HK-2 (cell line): Measurements from ENCODE around the gene FUT1.
"Not testable (repeated sequence)": the region's sequence is repeated elsewhere in the genome, so short reads cannot be mapped to it uniquely, and the experiment has no call there.

Experiments used
- DNase-seq: peaks from one replicate; pipeline ENCODE4 v3.0.0-alpha.2; 2018; ENCODE audit not compliant: unreplicated experiment

Gene FUT1

DNA sequence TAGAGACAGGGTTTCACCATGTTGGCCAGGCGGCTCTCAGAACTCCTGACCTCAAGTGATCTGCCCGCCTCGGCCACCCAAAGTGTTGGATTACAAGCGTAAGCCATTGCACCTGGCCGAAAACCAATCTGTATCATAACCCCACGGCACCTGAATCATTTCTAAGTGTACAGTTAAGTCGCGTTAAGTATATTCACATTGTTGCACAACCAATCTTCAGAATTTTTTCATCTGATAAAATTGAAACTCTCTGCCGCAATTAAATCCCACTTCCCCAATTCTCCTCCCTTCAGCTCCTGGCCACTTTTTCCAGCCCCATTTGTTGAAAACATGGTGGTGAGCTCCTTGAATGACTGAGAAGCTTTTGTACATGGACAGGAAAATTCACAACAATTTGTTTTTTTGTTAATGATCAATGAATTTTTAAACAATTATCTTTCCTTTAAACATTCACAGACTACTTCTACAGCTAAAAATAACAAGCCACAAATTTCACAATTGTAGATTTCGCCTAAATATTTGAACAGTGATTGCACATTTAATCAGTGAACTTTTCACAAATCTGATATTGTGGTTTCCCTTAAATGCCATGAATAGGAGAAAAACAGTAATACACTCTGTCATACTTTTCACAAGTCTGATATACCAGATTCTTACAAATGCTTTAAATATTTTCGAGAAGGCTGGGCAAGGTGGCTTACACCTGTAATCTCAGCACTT lies 16.7 kb upstream of the FUT1 start:
- DNase-seq = no peak

DNA sequence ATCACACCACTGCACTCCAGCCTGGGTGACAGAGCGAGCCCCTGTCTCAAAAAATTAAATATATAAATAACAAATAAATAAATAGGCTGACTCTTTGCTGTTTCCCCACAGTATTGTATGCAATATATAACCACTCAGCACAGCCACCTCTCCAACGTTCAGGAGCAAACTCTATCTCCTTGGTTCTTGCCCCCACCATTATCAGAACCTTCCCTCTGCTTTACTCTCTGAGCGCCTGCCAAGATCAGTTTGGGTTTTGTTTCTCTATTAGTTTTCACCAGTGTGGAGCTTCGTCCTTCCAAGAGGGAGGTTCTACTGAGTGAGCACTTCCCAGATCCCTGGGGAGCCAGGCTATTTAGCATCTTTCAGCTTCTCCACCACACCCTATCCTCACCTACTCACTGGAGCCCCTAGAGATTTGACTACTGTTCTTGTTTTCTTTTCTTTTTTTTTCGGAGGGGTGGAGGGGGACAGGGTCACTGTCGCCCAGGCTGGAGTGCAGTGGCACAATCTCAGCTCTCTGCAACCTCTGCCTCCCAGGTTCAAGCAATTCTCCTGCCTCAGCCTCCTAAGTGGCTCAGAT lies 15.8 kb upstream of the FUT1 start:
- not testable (repeated sequence) for DNase-seq

DNA sequence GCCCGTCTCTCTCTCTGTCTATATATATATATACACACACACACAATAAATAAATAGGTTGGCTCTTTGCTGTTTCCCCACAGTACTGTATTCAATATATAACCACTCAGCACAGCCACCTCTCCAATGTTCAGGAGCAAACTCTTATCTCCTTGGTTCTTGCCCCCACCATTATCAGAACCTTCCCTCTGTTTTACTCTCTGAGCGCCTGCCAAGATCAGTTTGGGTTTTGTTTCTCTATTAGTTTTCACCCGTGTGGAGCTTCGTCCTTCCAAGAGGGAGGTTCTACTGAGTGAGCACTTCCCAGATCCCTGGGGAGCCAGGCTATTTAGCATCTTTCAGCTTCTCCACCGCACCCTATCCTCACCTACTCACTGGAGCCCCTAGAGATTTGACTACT lies 13.4 kb upstream of the FUT1 start:
- DNase-seq = not testable (repeated sequence)

DNA sequence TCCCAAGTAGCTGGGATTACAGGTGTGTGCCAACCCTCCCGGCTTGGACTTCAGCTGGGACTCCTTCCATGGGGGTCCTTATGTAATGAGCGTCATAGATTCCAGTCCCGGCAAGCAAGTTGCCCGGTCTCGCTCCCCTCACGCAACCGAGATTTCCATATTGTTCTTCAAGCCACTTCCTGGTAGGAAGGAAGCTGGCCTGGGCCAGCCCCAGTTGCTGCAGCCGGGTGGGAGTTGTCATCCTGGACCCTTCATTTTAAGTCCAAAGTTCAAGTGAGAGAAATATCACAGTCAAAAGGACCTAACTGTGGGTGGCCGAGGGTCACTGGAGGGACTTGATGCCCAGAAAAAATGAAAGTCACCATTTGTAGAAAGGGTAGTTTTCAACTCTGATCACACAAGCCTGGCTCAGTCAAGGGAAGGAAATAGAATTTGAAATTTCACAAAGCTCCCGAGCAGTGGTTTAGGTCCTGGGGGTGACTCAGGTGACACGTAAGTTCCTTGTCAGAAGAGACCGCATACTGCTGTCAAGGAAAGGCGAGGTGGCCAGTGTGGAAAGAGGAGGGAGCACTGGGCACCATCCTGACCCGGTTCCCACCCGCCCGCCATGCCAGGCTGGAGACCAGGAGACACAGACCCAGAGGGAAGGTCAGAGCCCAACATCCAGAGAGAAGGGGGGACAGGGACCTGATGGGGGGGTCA lies 8.2 kb upstream of the FUT1 start:
- peak; percentile 21 for DNase-seq

DNA sequence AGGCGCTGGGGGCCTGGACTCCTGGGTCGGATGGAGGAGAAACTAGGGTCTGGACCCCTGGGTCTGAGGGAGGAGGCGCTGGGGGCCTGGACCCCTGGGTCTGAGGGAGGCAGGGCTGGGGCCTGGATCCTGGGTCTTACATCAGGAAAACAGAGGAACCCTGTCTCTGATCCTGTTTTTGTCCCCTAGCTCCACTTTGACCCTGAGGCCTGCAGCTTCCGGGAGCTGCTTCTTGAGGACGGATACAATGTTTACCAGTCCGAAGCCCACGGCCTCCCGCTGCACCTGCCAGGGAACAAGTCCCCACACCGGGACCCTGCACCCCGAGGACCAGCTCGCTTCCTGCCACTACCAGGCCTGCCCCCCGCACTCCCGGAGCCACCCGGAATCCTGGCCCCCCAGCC lies 5.3 kb upstream of the FUT1 start:
- DNase-seq = no peak

DNA sequence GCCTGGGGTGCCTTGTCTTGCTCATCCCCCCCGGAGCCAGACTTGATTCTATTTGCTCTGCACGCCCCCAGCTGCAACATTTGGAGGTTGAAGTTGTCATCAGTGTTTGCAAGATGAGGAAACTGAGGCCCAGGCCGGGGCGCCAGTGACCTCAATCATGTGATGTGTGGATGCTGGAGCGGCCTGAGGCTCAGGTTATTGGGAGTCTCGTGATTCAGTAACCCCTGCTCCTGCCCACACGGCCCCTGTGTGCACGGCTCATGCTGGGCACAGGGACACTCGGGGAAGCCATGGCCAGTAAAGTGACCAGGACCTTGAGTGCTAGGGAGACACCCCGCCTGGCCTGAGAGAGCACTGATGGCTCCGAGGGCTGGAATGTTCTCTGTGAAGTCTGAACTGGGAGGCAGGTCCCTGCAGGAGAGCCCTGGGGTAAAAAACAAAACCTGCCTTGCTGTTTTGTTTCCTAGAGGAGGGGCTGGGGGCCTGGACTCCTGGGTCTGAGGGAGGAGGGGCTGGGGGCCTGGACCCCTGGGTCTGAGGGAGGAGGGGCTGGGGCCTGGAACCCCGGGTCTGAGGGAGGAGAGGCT lies 4.7 kb upstream of the FUT1 start:
- DNase-seq = no peak

DNA sequence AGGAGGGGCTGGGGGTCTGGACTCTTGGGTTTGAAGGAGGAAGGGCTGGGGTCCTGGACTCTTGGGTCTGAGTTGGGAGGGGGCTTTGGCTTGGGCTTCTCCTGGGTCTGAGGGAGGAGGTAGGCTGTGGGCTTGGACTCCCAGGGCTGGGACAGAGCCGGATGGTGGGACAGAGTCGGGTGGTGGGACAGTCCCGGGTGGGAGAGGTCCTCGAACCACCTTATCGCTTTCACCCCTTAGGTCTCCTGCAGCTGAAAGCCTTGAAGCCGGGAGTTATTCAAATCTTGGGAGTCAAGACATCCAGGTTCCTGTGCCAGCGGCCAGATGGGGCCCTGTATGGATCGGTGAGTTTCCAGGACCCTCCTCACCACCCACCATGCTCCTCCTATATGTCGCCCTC lies 4.2 kb upstream of the FUT1 start:
- no peak for DNase-seq

DNA sequence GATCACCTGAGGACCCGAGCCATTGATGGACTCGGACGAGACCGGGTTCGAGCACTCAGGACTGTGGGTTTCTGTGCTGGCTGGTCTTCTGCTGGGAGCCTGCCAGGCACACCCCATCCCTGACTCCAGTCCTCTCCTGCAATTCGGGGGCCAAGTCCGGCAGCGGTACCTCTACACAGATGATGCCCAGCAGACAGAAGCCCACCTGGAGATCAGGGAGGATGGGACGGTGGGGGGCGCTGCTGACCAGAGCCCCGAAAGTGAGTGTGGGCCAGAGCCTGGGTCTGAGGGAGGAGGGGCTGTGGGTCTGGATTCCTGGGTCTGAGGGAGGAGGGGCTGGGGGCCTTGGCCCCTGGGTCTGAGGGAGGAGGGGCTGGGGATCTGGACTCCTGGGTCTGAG lies 3.8 kb upstream of the FUT1 start:
- no peak for DNase-seq

DNA sequence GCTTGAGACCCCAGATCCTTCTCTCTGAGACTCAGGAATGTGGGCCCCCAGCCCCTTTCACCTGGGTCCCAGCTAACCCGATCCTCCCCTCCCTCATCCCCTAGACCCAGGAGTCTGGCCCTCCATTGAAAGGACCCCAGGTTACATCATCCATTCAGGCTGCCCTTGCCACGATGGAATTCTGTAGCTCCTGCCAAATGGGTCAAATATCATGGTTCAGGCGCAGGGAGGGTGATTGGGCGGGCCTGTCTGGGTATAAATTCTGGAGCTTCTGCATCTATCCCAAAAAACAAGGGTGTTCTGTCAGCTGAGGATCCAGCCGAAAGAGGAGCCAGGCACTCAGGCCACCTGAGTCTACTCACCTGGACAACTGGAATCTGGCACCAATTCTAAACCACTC lies 3.3 kb upstream of the FUT1 start:
- DNase-seq = no peak

DNA sequence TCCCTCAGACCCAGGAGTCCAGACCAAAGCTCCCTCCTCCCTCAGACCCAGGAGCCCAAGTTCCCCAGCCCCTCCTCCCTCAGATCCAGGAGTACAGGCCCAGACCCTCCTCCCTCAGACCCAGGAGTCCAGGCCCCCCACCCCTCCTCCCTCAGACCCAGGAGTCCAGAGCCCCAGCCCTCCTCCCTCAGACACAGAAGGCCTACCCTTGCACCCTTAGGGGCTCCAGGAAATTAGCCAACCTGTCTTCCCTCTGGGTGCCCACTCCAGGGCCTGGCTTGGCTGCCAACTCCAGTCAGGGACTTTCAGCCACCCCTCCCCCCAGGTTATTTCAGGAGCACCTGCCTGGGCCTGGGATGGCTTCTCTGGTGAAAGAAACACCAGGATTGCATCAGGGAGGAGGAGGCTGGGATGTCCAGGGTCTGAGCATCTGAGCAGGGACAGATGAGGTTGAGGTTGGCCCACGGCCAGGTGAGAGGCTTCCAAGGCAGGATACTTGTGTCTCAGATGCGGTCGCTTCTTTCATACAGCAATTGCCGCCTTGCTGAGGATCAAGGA lies 2.7 kb upstream of the FUT1 start, which contains the start of gene FGF21:
TSS of gene FGF21 (plus strand) at position 441 of the 558 bp plus-strand sequence. CDS start 713 bp downstream, outside the sequence.
- no peak for DNase-seq

DNA sequence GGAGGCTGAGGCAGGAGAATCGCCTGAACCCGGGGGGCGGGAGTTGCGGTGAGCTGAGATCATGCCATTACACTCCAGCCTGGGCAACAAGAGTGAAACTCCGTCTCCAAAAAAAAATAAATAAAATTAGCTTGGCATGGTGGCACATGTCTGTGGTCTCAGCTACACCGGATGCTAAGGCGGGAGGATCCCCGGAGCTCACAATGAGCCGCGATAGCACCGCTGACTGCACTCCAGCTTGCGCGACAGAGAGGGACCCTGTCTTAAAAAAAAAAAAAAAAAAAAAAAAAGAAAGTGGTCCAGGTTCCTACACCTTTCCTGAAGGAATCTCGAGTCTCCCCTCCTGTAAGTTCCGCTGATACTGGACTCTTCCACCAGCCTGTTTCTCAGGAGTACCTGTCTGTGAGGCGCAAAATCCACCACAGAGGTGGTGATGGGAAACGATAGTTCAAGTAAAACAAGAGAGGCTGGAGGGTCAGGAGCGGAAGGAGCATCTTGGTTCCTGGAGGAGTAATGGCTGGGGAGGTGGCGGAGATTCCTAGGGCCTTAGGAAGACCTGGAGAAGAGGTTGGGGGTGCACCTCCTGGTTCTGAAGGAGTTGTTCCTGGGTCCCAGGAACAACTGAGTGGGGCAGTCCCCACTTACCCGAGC lies 471 bp downstream of the FUT1 start:
- no peak for DNase-seq

DNA sequence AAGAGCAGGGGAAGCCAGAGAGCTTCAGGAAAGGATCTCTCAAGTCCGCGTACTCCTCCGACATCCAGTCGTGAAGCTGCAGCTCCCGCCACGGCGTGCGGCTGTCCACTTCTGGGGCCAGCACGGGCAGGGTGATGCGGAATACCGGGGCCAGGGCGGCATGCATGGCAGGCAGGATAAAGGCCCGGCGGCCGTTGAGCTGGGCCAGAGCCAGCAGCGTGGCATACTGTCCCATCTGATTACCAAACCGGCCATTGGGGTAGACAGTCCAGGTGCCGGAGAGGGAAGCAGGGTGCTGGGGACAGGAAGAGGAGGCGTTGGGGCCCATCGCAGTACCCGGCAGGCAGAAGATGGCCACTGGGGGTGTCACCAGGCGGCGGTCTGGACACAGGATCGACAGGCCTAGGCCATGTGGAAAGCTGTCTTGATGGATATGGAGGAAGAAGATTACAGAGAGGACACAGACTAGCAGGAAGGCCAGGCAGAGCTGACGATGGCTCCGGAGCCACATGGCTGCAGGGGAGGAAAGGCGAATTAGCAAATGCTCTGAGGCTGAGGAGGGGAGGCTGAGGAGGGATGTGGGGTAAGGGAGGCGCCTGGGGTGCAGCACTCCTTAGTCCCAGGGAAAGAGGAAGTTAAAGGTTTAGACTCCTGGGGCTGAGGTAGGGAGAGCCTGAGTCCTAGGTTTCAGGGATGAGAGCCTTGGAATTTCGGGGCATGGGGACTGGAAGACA lies 1.5 kb downstream of the FUT1 start:
- no peak for DNase-seq

DNA sequence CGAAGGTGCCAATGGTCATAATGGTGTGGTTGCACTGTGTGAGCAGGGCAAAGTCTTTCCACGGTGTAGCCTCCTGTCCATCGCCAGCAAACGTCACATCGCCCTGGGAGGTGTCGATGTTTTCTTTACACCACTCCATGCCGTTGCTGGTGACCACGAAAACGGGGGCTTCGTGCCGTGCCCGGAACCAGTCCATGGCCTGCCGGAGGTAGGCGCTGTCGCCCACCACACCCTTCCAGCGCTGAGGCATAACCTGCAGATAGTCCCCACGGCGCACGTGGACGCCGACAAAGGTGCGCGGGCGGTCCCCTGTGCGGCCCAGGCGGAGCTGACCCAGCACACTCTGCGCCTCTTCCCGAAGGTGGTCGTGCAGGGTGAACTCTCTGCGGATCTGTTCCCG lies 2.1 kb downstream of the FUT1 start:
- no peak for DNase-seq

DNA sequence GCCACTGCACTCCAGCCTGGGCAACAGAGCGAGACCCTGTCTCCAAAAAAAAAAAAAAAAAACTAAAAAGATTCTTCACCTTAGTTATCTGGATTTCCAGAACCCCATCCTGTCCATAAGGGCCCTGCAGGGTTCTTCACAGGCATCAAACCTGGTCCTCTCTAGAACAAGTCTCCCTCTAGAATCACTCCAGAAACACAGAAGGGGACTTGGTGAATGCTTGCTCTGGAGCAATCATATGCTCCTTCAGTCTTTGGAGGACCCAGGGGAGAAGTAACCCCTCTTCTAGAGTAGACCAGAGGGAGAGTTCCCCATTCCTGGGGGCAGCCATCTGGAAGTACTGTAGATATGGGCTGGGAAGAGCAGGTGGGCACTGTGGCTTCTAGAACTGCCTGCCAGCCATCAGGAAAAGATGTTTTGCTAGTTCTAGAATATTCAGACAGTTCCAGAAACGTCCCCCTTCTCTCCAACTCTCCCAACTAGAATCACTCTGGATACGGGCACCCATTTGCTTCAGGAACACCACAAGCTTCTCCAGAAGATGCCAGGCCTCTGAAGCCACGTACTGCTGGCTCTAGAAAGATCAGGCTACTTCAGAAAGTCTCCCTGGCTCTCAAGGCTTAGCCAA lies 2.8 kb downstream of the FUT1 start:
- no peak for DNase-seq

DNA sequence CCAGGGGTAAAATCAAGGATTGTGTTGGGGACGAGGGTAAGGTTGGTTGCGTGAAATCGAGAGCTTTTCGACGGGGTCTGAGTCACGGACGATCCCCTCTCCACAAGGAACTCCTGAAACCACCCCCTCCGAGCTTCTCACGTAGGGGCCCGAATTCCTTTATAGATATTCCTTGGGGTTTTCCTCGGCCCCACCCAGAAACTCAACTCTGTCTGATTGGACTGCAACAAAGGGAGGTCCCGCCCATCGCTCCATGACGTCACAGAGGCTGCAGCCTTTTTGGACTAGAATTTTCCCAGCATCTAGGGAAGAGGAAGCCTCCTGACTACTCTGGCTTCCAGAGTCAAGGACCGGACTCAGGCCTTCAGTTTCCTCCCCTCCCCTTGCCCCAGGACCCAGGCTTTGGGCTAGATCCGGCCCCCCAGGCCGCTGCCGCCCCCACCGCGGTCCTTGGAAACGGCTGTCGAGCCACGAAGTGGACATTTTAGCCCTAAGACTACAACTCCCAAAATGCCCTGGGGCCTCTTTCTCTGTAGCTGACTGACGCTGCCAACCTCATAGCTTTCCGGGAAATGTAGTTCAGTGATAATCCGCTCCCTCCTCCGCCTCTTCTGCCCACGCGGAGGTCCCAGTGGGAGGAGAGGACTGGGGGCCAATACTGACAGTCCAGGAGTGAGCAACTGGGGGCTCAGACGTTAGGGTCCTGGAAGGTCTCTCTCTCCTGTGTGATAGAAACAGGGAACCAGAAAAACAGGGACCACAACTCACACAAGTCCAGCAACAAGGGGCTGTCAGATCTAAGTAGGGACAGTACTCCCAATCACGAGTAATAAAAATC lies 5.5 kb downstream of the FUT1 start, which contains the start of gene IZUMO1:
TSS of gene IZUMO1 (minus strand) at position 172 of the 838 bp plus-strand sequence. CDS start 1,050 bp downstream, outside the sequence.
- DNase-seq = peak; percentile 70

DNA sequence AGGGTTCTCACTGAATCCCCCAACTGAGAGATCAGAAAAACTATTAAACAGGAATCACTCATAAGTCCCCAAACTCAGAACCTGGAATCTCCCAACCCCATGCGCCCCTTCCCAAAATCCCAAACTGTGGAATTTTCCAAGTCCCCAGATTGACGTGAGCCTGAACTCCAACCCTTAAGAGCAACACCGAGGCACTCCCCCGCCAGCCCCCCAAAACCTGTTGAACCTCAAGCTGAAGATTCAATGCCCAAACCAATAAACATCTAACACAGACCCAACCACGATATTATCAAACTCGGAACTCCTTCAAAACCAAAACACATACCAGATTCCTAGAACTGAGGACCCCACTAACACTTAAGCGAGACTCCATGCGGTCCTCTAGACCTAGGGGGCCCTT lies 6.3 kb downstream of the FUT1 start:
- no peak for DNase-seq

DNA sequence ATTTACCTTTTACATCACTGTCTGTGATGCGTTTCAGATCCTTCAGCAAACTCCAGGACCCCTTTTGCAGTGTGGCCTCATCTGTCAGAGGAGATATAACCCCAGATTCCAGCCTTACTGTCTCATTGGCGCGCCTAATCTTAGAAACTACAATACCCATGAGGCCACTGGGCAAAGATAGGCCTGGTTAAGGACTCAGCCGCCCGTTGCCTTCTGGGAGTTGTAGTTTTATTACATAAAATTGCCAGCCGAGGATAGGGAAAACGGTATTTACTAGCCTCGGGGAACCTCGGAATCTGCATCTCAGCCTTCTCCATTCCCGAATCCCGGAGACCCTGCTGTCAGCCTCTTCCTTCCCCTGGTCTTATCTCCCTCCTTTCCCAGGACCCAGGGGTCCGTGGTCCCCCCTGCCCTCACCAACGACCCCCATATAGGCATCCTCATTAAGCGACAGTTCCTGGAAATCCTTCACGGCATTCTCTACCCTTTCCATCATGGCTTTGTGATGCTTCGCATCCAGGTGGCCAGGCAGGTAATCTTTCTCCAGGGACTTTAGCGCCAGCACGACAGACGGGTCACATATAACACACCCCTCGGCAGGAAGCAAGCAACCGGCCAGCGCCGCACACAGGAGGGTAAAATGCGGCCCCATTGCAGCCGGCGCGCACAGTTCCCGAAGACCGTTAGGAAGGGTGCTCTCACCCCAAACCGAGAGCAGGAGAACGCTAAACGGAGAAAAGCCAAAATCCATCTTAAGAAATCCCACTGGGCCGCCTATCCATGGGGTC lies 7.0 kb downstream of the FUT1 start:
- peak; percentile 37 for DNase-seq

DNA sequence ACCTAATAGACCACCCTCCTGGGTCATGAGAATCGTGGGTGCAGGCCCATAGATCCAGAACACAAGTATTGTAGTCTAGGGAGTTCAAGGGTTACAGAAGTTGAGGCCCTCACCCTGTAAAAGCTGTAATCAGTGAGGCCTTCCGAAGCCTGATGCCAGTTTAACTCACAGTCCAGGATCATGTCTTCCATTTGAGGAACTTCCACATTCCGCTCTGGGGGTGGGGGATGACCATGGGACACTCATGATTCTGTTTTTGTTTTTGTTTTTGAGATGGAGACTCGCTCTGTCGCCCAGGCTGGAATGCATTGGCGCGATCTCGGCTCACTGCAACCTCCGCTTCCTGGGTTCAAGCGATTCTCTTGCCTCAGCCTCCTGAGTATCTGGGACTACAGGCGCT lies 10.3 kb downstream of the FUT1 start:
- no peak for DNase-seq
